Stomach (tissue), 9 donors: ENCODE data around the gene CACTIN. TPM values are rescaled to one million over a fixed set of nuclear protein-coding genes. Genes with fewer than 3 reads are reported as not detected.

Source experiments
- DNase-seq, 2 donors: peaks; one replicate each; pipeline versions ENCODE4 v3.0.0 to v3.0.0-alpha.2; 2013 to 2019
- H3K27ac ChIP-seq, 5 donors: fragments of 200-600 bp in 4 of 5; sonication (generic) in 4 of 5; one replicate each; pipeline ENCODE4 v1.5.1; 2013 to 2019; ENCODE audit warnings: mild to moderate bottlenecking in 1 of 5, moderate library complexity in 1 of 5
- H3K27me3 ChIP-seq, 3 donors: fragments of 200-600 bp; sonication (generic); one replicate each; pipeline ENCODE4 v1.5.1; 2017 to 2019; ENCODE audit warnings: mixed run types in 1 of 3
- H3K36me3 ChIP-seq, 4 donors: fragments of 200-600 bp; sonication (generic); 1 replicate in 3 of 4; 2 replicates in 1 of 4; pipeline ENCODE4 v1.5.1; 2016 to 2019
- H3K4me1 ChIP-seq, 4 donors: fragments of 200-600 bp; sonication (generic); one replicate each; pipeline ENCODE4 v1.5.1; 2016 to 2019
- H3K4me3 ChIP-seq, 4 donors: fragments of 200-600 bp; sonication (generic) in 3 of 4; one replicate each; pipeline ENCODE4 v1.5.1; 2016 to 2019; ENCODE audit warnings: mild to moderate bottlenecking in 1 of 4
- H3K9me3 ChIP-seq, 4 donors: fragments of 200-600 bp; sonication (generic); one replicate each; pipeline ENCODE4 v1.5.1; 2016 to 2019
- CTCF ChIP-seq, 7 experiments: fragments of 450-650 bp in 4 of 7; fragments of 200-600 bp in 3 of 7; sonication (generic) in 3 of 7; IDR thresholded peaks; one replicate each; pipeline ENCODE4 v1.5.1; 2016 to 2019; ENCODE audit warnings: antibody characterized with exemption in 7 of 7, control low read depth in 2 of 7, mild to moderate bottlenecking in 1 of 7
- EP300 ChIP-seq: sonication (generic); formaldehyde crosslinking; IDR thresholded peaks from one replicate; pipeline ENCODE4 v1.6.1; 2017; ENCODE audit warnings: antibody characterized with exemption
- POLR2A ChIP-seq, 4 donors: fragments of 450-650 bp; IDR thresholded peaks; one replicate each; pipeline ENCODE4 v1.6.1; 2016; ENCODE audit warnings: antibody characterized with exemption in 4 of 4, control low read depth in 2 of 4, mild to moderate bottlenecking in 1 of 4, moderate library complexity in 1 of 4
- POLR2AphosphoS5 ChIP-seq, 3 donors: sonication (generic); formaldehyde crosslinking; IDR thresholded peaks; one replicate each; pipeline ENCODE4 v1.6.1; 2016; ENCODE audit warnings: antibody characterized with exemption in 3 of 3
- WGBS, 5 donors: extraction: QIAGEN DNeasy Blood & Tissue Kit in 3 of 5; methylation state at CpG; one replicate each; pipeline versions ENCODE4 v1.1.5 to v1.1.7; 2013 to 2018; 5-methylcytosine and 5-hydroxymethylcytosine counted together
- intact Hi-C: fragments of 100-400 bp; cut with DNase I; formaldehyde crosslinking; loops from one replicate; pipeline ENCODE4 v1.15.1; 2023; ENCODE audit warnings: low total_unique reads
- polyA plus RNA-seq, 3 donors: library from polyadenylated mRNA; stranded (reverse); fragments of 200-250 nt; gene quantifications; one replicate each; pipeline ENCODE4 v1.2.3, GENCODE V29; 2013
- total RNA-seq, 5 donors: library from RNA; depleted of rRNA; stranded (reverse); fragments of >200 nt; gene quantifications; one replicate each; pipeline versions ENCODE4 v1.1.0 to v1.2.3, GENCODE V29; 2014 to 2016
- donor health status: healthy with polysubstance abuse.
- donor health status: Bipolar disorder and iron deficiency.
- donor health status: healthy.

Gene CACTIN
- total and polyA plus RNA-seq, 8 donors = 9.8 to 180 (median 14.7) TPM

- WGBS, 5 donors = 59 to 79% (median 70%) methylated on average over 17 to 19 of the region's 19 CpGs
These were observed 9.1 kb downstream of the CACTIN start for GRCh38 chr19:3617463-3617862.

GRCh38 chr19:3615524-3616135 is 11.0 kb downstream of the CACTIN start:
- 88 to 96% (median 94%) methylated on average over 22 to 26 of the region's 26 CpGs for WGBS, 5 donors
- H3K9me3 ChIP-seq = no peaks in the 10 kb centered on the region
- no peaks in the 10 kb centered on the region for H3K27me3 ChIP-seq
- no peak for TF ChIP-seq POLR2AphosphoS5 (IDR thresholded peaks at IDR 0.05)
- no peak for TF ChIP-seq EP300
- TF ChIP-seq POLR2A (IDR thresholded peaks at IDR 0.05) = no peak
- TF ChIP-seq CTCF (IDR thresholded peaks at IDR 0.05) = no peak
- peaks cover 3 to 37% (median 25%) of the 10 kb centered on the region in 4 donors for H3K4me1 ChIP-seq
- intact Hi-C loops = loop anchor here (10.0 kb wide), 1 partner anchor 71 kb away; no protein-coding TSS in a partner anchor
- no peak for DNase-seq
- no peak overlapping the region for H3K27ac ChIP-seq
- H3K4me3 ChIP-seq = no peak overlapping the region
- peaks cover 37 to 89% (median 79%) of the 10 kb centered on the region in 4 donors for H3K36me3 ChIP-seq

More at GRCh38 chr19:3617463-3617862, 9.1 kb downstream of the CACTIN start:
- TF ChIP-seq POLR2AphosphoS5 (IDR thresholded peaks at IDR 0.05) = no peak
- TF ChIP-seq EP300 = no peak
- no peak for TF ChIP-seq POLR2A (IDR thresholded peaks at IDR 0.05)
- TF ChIP-seq CTCF (IDR thresholded peaks at IDR 0.05) = no peak
- no peaks in the 10 kb centered on the region for H3K27me3 ChIP-seq
- H3K36me3 ChIP-seq = peaks cover 23 to 89% (median 79%) of the 10 kb centered on the region in 4 donors
- intact Hi-C loops = loop anchor here (10.0 kb wide), 1 partner anchor 73 kb away; no protein-coding TSS in a partner anchor
- peak overlapping the region in 1 of 4 donors; percentile 35 for H3K4me3 ChIP-seq
- no peaks in the 10 kb centered on the region for H3K9me3 ChIP-seq
- peak overlapping the region in 2 of 5 donors; percentile 42 to 51 for H3K27ac ChIP-seq
- peaks cover 3 to 36% (median 25%) of the 10 kb centered on the region in 4 donors for H3K4me1 ChIP-seq
- peak in 1 of 2 donors; percentile 75 for DNase-seq

GRCh38 chr19:3614858-3615505 is 11.6 kb downstream of the CACTIN start:
- no peaks in the 10 kb centered on the region for H3K9me3 ChIP-seq
- H3K4me1 ChIP-seq = peaks cover 3 to 37% (median 25%) of the 10 kb centered on the region in 4 donors
- H3K36me3 ChIP-seq = peaks cover 31 to 89% (median 78%) of the 10 kb centered on the region in 4 donors
- no peak for DNase-seq
- 91 to 97% (median 94%) methylated on average over 10 to 18 of the region's 18 CpGs for WGBS, 5 donors
- H3K4me3 ChIP-seq = no peak overlapping the region
- H3K27me3 ChIP-seq = no peaks in the 10 kb centered on the region
- intact Hi-C loops = loop anchor here (10.0 kb wide), 1 partner anchor 70 kb away; no protein-coding TSS in a partner anchor
- TF ChIP-seq CTCF (IDR thresholded peaks at IDR 0.05) (no peak), POLR2AphosphoS5 (IDR thresholded peaks at IDR 0.05) (no peak), EP300 (no peak), POLR2A (IDR thresholded peaks at IDR 0.05) (no peak)
- H3K27ac ChIP-seq = no peak overlapping the region

GRCh38 chr19:3613818-3614661 is 12.6 kb downstream of the CACTIN start:
- Histone ChIP-seq H3K9me3 (no peaks in the 10 kb centered on the region), H3K36me3 (peaks cover 26 to 80% (median 70%) of the 10 kb centered on the region in 4 donors), H3K27ac (peak overlapping the region in 3 of 5 donors; percentile 20 to 50 (median 49)), H3K4me3 (no peak overlapping the region), H3K27me3 (no peaks in the 10 kb centered on the region), H3K4me1 (peaks cover 3 to 37% (median 28%) of the 10 kb centered on the region in 4 donors)
- intact Hi-C loops = loop anchor here (10.0 kb wide), 1 partner anchor 69 kb away; no protein-coding TSS in a partner anchor
- TF ChIP-seq EP300 = no peak
- TF ChIP-seq CTCF (IDR thresholded peaks at IDR 0.05) = no peak
- TF ChIP-seq POLR2A (IDR thresholded peaks at IDR 0.05) = no peak
- TF ChIP-seq POLR2AphosphoS5 (IDR thresholded peaks at IDR 0.05) = no peak
- WGBS, 5 donors = 84 to 92% (median 88%) methylated on average over 24 to 39 of the region's 39 CpGs
- peak in 1 of 2 donors; percentile 50 for DNase-seq
